Neural cell (in vitro differentiated cells): ENCODE data around the gene FCN1. TPM values are rescaled to one million over a fixed set of nuclear protein-coding genes. Genes with fewer than 3 reads are reported as not detected.

Experiments
- H2AFZ ChIP-seq: fragments of 200-600, 300-800 bp; sonication (generic), shearing (Covaris generic); 2 replicates; pipeline ENCODE4 v1.6.0; 2014; ENCODE audit warnings: low read depth, mild to moderate bottlenecking, antibody characterized with exemption, low read length, moderate library complexity
- H3F3A ChIP-seq: fragments of 200-600 bp; shearing (Covaris generic); 2 replicates; pipeline ENCODE4 v1.6.1; 2016; ENCODE audit warnings: mild to moderate bottlenecking, moderate library complexity, mixed read lengths, antibody characterized with exemption, low read length; ENCODE audit not compliant: insufficient read depth, poor library complexity, severe bottlenecking
- H3K27ac ChIP-seq: fragments of 200-600, 300-800 bp; sonication (generic), shearing (Covaris generic); 2 replicates; pipeline ENCODE4 v1.5.1; 2014; ENCODE audit warnings: mild to moderate bottlenecking, low read length, moderate library complexity
- H3K27me3 ChIP-seq: fragments of 300-800, 200-600 bp; sonication (generic), shearing (Covaris generic); 2 replicates; pipeline ENCODE4 v1.6.0; 2014; ENCODE audit warnings: mild to moderate bottlenecking, low read depth, low read length, moderate library complexity; ENCODE audit not compliant: insufficient read depth
- H3K36me3 ChIP-seq: fragments of 300-800, 200-600 bp; sonication (generic), shearing (Covaris generic); 2 replicates; pipeline ENCODE4 v1.5.1; 2014; ENCODE audit warnings: mild to moderate bottlenecking, antibody characterized with exemption, low read length, moderate library complexity; ENCODE audit not compliant: insufficient read depth
- H3K4me2 ChIP-seq: fragments of 300-800, 200-600 bp; sonication (generic), shearing (Covaris generic); 2 replicates; pipeline ENCODE4 v1.6.0; 2014; ENCODE audit warnings: mild to moderate bottlenecking, low read length
- H3K4me3 ChIP-seq: fragments of 300-800, 200-600 bp; sonication (generic), shearing (Covaris generic); 2 replicates; pipeline ENCODE4 v1.5.1; 2014; ENCODE audit warnings: mild to moderate bottlenecking, low read length, moderate library complexity
- H3K79me2 ChIP-seq: fragments of 200-600 bp; shearing (Covaris generic); replicated peaks from 2 replicates; pipeline ENCODE4 v1.6.0; 2014; ENCODE audit warnings: mild to moderate bottlenecking, low read length, moderate library complexity; ENCODE audit not compliant: insufficient read depth
- H3K9ac ChIP-seq: fragments of 300-800, 200-600 bp; sonication (generic), shearing (Covaris generic); 2 replicates; pipeline ENCODE4 v1.6.1; 2016; ENCODE audit warnings: mild to moderate bottlenecking, low read length, mixed read lengths
- H3K9me2 ChIP-seq: fragments of 200-600 bp; shearing (Covaris generic); 2 replicates; pipeline ENCODE4 v1.6.1; 2016; ENCODE audit warnings: mild to moderate bottlenecking, low read length, mixed read lengths; ENCODE audit not compliant: insufficient read depth
- H3K9me3 ChIP-seq: fragments of 200-600, 300-800 bp; sonication (generic), shearing (Covaris generic); 2 replicates; pipeline ENCODE4 v1.6.1; 2016; ENCODE audit warnings: mild to moderate bottlenecking, mixed run types, low read length, moderate library complexity, mixed read lengths
- H4K20me1 ChIP-seq: fragments of 200-600 bp; shearing (Covaris generic); 2 replicates; pipeline ENCODE4 v1.6.1; 2016; ENCODE audit warnings: mild to moderate bottlenecking, mixed run types; ENCODE audit not compliant: insufficient read depth
- EP300 ChIP-seq: fragments of 450-650 bp; conservative IDR thresholded peaks from 2 replicates; pipeline ENCODE4 v1.6.1; 2014; ENCODE audit warnings: antibody characterized with exemption, mild to moderate bottlenecking, moderate library complexity; ENCODE audit not compliant: poor library complexity, severe bottlenecking
- EZH2 ChIP-seq: fragments of 200-600, 300-800 bp; shearing (Covaris generic), sonication (generic); IDR thresholded peaks from 2 replicates; pipeline ENCODE4 v1.6.1; 2014; ENCODE audit warnings: antibody characterized with exemption, low read length, borderline replicate concordance, mild to moderate bottlenecking; ENCODE audit not compliant: insufficient read depth, poor library complexity, severe bottlenecking
- MXI1 ChIP-seq: fragments of 450-650 bp; conservative IDR thresholded peaks from 2 replicates; pipeline ENCODE4 v1.6.1; 2014; ENCODE audit warnings: antibody characterized with exemption, mild to moderate bottlenecking; ENCODE audit not compliant: poor library complexity, severe bottlenecking
- POLR2AphosphoS5 ChIP-seq: IDR thresholded peaks from 2 replicates; pipeline ENCODE4 v1.6.1; 2012
- RAD21 ChIP-seq: fragments of 450-650 bp; conservative IDR thresholded peaks from 2 replicates; pipeline ENCODE4 v1.6.1; 2014; ENCODE audit warnings: antibody characterized with exemption, mild to moderate bottlenecking, moderate library complexity
- SMC3 ChIP-seq: fragments of 450-650 bp; conservative IDR thresholded peaks from 2 replicates; pipeline ENCODE4 v1.6.1; 2014; ENCODE audit warnings: antibody characterized with exemption, mild to moderate bottlenecking, moderate library complexity; ENCODE audit not compliant: poor library complexity
- TAF1 ChIP-seq: IDR thresholded peaks from 2 replicates; pipeline ENCODE4 v1.6.1; 2012; ENCODE audit warnings: low read depth
- polyA plus RNA-seq: library from polyadenylated mRNA; depleted of rRNA; stranded (reverse); fragments of >200 nt; gene quantifications from 2 replicates; pipeline ENCODE4 v1.2.3, GENCODE V29; 2014
- TF ChIP-seq, protein P1 (sequence below): IDR thresholded peaks from 2 replicates; pipeline ENCODE4 v1.6.1; 2012; ENCODE audit warnings: borderline replicate concordance
- TF ChIP-seq, protein P2 (sequence below): fragments of 450-650 bp; IDR thresholded peaks from 2 replicates; pipeline ENCODE4 v1.5.1; 2014; ENCODE audit warnings: antibody characterized with exemption, mild to moderate bottlenecking, moderate library complexity; ENCODE audit not compliant: poor library complexity, severe bottlenecking

The FCN1 gene
- polyA plus RNA-seq, 1 donor from 2014 or later = not detected

DNA sequence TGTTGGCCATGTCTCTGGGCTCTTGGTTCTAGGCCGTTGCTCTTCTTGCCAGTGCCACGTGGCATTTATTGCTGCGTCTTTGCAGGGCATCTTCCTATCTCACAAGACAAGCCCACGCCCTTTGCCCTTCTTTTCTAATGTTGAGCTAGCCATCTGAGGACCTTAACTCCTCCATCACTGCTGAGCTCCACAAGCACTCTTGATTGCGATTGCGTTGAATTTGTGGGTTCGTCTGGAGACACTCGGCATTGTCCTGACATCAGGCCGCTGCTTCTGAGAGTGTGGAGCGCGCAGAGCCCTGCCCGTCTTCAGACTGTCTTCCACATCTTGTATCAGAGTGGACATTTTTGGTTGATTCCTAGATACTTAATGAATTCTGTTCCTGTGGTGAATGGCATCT lies 14.5 kb upstream of the FCN1 start:
- no peaks in the 10 kb centered on the region for H4K20me1 ChIP-seq
- no peaks in the 10 kb centered on the region for H3K36me3 ChIP-seq
- H3K4me3 ChIP-seq = no peak overlapping the region
- H3K4me2 ChIP-seq = no peak overlapping the region
- TF ChIP-seq POLR2AphosphoS5 = no peak
- no peak for TF ChIP-seq EZH2
- TF ChIP-seq, protein P1, sequence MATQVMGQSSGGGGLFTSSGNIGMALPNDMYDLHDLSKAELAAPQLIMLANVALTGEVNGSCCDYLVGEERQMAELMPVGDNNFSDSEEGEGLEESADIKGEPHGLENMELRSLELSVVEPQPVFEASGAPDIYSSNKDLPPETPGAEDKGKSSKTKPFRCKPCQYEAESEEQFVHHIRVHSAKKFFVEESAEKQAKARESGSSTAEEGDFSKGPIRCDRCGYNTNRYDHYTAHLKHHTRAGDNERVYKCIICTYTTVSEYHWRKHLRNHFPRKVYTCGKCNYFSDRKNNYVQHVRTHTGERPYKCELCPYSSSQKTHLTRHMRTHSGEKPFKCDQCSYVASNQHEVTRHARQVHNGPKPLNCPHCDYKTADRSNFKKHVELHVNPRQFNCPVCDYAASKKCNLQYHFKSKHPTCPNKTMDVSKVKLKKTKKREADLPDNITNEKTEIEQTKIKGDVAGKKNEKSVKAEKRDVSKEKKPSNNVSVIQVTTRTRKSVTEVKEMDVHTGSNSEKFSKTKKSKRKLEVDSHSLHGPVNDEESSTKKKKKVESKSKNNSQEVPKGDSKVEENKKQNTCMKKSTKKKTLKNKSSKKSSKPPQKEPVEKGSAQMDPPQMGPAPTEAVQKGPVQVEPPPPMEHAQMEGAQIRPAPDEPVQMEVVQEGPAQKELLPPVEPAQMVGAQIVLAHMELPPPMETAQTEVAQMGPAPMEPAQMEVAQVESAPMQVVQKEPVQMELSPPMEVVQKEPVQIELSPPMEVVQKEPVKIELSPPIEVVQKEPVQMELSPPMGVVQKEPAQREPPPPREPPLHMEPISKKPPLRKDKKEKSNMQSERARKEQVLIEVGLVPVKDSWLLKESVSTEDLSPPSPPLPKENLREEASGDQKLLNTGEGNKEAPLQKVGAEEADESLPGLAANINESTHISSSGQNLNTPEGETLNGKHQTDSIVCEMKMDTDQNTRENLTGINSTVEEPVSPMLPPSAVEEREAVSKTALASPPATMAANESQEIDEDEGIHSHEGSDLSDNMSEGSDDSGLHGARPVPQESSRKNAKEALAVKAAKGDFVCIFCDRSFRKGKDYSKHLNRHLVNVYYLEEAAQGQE = no peak
- TF ChIP-seq, protein P2, sequence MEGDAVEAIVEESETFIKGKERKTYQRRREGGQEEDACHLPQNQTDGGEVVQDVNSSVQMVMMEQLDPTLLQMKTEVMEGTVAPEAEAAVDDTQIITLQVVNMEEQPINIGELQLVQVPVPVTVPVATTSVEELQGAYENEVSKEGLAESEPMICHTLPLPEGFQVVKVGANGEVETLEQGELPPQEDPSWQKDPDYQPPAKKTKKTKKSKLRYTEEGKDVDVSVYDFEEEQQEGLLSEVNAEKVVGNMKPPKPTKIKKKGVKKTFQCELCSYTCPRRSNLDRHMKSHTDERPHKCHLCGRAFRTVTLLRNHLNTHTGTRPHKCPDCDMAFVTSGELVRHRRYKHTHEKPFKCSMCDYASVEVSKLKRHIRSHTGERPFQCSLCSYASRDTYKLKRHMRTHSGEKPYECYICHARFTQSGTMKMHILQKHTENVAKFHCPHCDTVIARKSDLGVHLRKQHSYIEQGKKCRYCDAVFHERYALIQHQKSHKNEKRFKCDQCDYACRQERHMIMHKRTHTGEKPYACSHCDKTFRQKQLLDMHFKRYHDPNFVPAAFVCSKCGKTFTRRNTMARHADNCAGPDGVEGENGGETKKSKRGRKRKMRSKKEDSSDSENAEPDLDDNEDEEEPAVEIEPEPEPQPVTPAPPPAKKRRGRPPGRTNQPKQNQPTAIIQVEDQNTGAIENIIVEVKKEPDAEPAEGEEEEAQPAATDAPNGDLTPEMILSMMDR = no peak
- no peak for TF ChIP-seq TAF1
- TF ChIP-seq SMC3 = no peak
- no peak for TF ChIP-seq EP300
- no peak for TF ChIP-seq RAD21
- TF ChIP-seq MXI1 = no peak
- H3K9me2 ChIP-seq = no peaks in the 10 kb centered on the region
- no peak overlapping the region for H3K9ac ChIP-seq
- H3K9me3 ChIP-seq = no peaks in the 10 kb centered on the region
- H2AFZ ChIP-seq = no peak overlapping the region
- no peak overlapping the region for H3K27ac ChIP-seq
- no peaks in the 10 kb centered on the region for H3K27me3 ChIP-seq
- H3F3A ChIP-seq = no peaks in the 10 kb centered on the region
- H3K79me2 ChIP-seq = no peaks in the 10 kb centered on the region

DNA sequence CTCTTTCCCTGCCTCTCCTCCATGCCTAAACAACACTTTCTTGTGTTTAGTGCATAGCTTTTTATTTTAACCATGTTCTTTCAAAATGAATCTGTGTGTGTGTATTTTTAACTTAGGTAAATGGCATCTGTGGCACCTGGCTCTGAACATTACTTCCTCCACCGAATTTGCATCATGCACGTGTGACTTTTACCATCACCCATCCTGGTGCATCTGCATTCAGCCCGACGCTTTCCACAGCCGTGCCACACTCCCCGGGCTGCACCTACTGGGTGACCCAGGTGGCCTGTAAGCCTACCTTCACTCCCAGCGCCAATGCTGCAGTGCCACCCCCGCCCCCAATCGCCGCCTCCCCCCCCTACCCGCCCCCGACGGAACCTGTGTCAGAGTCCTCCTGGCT lies 12.7 kb upstream of the FCN1 start:
- no peak overlapping the region for H3K4me2 ChIP-seq
- H3K9me2 ChIP-seq = no peaks in the 10 kb centered on the region
- H2AFZ ChIP-seq = no peak overlapping the region
- no peaks in the 10 kb centered on the region for H3K27me3 ChIP-seq
- no peak overlapping the region for H3K27ac ChIP-seq
- no peaks in the 10 kb centered on the region for H3K36me3 ChIP-seq
- TF ChIP-seq, protein P1 = no peak
- TF ChIP-seq, protein P2 = no peak
- TF ChIP-seq POLR2AphosphoS5 (no peak), SMC3 (no peak), RAD21 (no peak), MXI1 (no peak), TAF1 (no peak), EP300 (no peak), EZH2 (no peak)
- H3K9me3 ChIP-seq = no peaks in the 10 kb centered on the region
- no peaks in the 10 kb centered on the region for H4K20me1 ChIP-seq
- no peak overlapping the region for H3K9ac ChIP-seq
- no peak overlapping the region for H3K4me3 ChIP-seq
- H3F3A ChIP-seq = no peaks in the 10 kb centered on the region
- H3K79me2 ChIP-seq = no peaks in the 10 kb centered on the region
